Measurements from ENCODE around the gene AKAP13. TPM values are rescaled to one million over a fixed set of nuclear protein-coding genes. Genes with fewer than 3 reads are reported as not detected.

The AKAP13 gene
- total RNA-seq, 1 experiment from 2014 or later, result 49.6 TPM

DNA sequence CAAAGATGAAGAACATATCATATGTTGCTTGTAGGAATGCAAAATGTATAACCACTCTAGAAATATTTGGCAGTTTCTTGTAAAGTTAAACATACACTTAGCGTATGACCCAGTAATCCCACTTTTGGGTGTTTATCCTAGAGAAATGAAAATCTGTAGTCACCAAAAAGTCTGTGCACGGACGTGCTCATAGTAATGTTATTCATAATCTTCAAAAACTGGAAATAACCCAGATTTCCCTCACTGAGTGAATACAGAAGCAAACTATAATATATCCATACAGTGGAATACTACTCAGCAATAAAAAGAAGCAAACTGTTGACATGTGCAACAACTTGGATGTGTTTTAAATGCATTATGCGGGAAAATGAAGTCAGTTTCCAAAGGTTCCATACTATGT is 155.9 kb downstream of the AKAP13 start:
- DNase-seq, result no peak
- no peaks in the 10 kb centered on the region; the same call in none of the 2 replicates for H3K4me1 ChIP-seq
- H3K36me3 ChIP-seq (ENCODE audit: control insufficient read depth, insufficient read depth, low read length), result no peaks in the 10 kb centered on the region
- no peak overlapping the region for H3K4me3 ChIP-seq (ENCODE audit: low read depth, low read length)
- H3K9me3 Mint-ChIP-seq (ENCODE audit: unreplicated experiment), result no peaks in the 10 kb centered on the region
- CTCF ChIA-PET, result no interaction called here
- no peaks in the 10 kb centered on the region for H3K27me3 ChIP-seq (replicated peaks; ENCODE audit: control insufficient read depth, insufficient read depth, low read length)
- BruUV-seq (replicated peaks), result no TSS peak
- peaks cover 19% of the 10 kb centered on the region for H3K36me3 Mint-ChIP-seq (ENCODE audit: insufficient read depth, unreplicated experiment)
- H3K9me3 ChIP-seq, result no peaks in the 10 kb centered on the region
- H3K27ac Mint-ChIP-seq (ENCODE audit: unreplicated experiment), result no peak overlapping the region
- TF ChIP-seq, protein P1, sequence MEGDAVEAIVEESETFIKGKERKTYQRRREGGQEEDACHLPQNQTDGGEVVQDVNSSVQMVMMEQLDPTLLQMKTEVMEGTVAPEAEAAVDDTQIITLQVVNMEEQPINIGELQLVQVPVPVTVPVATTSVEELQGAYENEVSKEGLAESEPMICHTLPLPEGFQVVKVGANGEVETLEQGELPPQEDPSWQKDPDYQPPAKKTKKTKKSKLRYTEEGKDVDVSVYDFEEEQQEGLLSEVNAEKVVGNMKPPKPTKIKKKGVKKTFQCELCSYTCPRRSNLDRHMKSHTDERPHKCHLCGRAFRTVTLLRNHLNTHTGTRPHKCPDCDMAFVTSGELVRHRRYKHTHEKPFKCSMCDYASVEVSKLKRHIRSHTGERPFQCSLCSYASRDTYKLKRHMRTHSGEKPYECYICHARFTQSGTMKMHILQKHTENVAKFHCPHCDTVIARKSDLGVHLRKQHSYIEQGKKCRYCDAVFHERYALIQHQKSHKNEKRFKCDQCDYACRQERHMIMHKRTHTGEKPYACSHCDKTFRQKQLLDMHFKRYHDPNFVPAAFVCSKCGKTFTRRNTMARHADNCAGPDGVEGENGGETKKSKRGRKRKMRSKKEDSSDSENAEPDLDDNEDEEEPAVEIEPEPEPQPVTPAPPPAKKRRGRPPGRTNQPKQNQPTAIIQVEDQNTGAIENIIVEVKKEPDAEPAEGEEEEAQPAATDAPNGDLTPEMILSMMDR (IDR thresholded peaks at IDR 0.05; ENCODE audit: insufficient read depth in 1 of 2, low read depth in 1 of 2, low read length in 1 of 2, severe bottlenecking in 1 of 2, unreplicated experiment in 1 of 2), result no peak
- intact Hi-C loops (cut with micrococcal nuclease; ENCODE audit: unreplicated experiment), result no loop called here
- H3K4me3 Mint-ChIP-seq (ENCODE audit: unreplicated experiment), result no peak overlapping the region
- peaks cover 7% of the 10 kb centered on the region for H3K4me1 Mint-ChIP-seq (ENCODE audit: low read depth, unreplicated experiment)
- POLR2A ChIA-PET, result no interaction called here
- no peaks in the 10 kb centered on the region for H3K27me3 Mint-ChIP-seq (ENCODE audit: insufficient read depth, unreplicated experiment)

GRCh38 chr15:85539491-85539890 is 159.1 kb downstream of the AKAP13 start:
- Histone ChIP-seq H3K9me3 (no peaks in the 10 kb centered on the region), H3K4me1 (no peaks in the 10 kb centered on the region; the same call in none of the 2 replicates), H3K4me3 (ENCODE audit: low read depth, low read length) (no peak overlapping the region), H3K27me3 (replicated peaks; ENCODE audit: control insufficient read depth, insufficient read depth, low read length) (no peaks in the 10 kb centered on the region), H3K36me3 (ENCODE audit: control insufficient read depth, insufficient read depth, low read length) (no peaks in the 10 kb centered on the region)
- DNase-seq, result no peak
- intact Hi-C loops (cut with micrococcal nuclease; ENCODE audit: unreplicated experiment), result no loop called here
- BruUV-seq (replicated peaks), result no TSS peak
- Mint-ChIP-seq H3K27me3 (ENCODE audit: insufficient read depth, unreplicated experiment) (no peaks in the 10 kb centered on the region), H3K36me3 (ENCODE audit: insufficient read depth, unreplicated experiment) (peaks cover 9% of the 10 kb centered on the region), H3K4me3 (ENCODE audit: unreplicated experiment) (no peak overlapping the region), H3K9me3 (ENCODE audit: unreplicated experiment) (no peaks in the 10 kb centered on the region), H3K27ac (ENCODE audit: unreplicated experiment) (no peak overlapping the region), H3K4me1 (ENCODE audit: low read depth, unreplicated experiment) (peaks cover 26% of the 10 kb centered on the region)
- CTCF ChIA-PET, result no interaction called here
- TF ChIP-seq, protein P1 (IDR thresholded peaks at IDR 0.05; ENCODE audit: insufficient read depth in 1 of 2, low read depth in 1 of 2, low read length in 1 of 2, severe bottlenecking in 1 of 2, unreplicated experiment in 1 of 2), result no peak
- POLR2A ChIA-PET, result no interaction called here

DNA sequence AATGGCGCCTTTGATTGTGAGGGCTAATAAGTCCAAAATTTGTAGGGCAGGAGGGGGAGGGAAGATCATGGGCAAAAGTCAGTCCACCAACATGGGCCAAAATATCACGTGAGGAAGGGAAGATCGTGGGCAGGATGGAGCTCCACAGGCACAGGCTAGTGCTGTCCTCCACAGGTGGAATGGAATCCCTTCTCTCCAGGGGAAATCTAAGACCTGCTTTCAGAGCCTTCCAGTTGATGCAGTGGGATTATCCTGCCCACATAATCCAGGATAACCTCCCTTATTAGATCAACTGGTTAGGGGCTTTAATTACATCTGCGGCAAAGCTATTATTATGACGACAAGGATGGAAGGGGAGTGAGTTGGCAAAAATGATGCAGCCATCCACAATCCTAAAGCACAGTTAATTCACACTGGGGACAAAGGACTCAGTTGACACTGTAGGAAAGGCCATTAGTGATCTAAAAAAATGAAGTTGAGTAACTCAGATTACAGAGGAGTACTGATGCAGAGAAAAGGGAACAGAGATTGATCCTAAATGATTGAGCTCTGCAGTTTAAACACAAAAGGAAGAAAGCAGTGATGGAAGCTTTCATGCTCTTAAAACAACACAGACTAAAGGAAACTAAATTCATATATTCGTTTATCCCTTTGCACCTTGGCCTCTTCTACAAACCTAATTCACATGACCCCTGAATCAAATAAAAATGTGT is 159.8 kb downstream of the AKAP13 start:
- Histone ChIP-seq H3K27me3 (replicated peaks; ENCODE audit: control insufficient read depth, insufficient read depth, low read length) (no peaks in the 10 kb centered on the region), H3K9me3 (no peaks in the 10 kb centered on the region), H3K4me3 (ENCODE audit: low read depth, low read length) (no peak overlapping the region), H3K36me3 (ENCODE audit: control insufficient read depth, insufficient read depth, low read length) (peaks cover 1% of the 10 kb centered on the region; the same call in 1 of the 2 replicates), H3K4me1 (no peaks in the 10 kb centered on the region; the same call in none of the 2 replicates)
- Mint-ChIP-seq H3K27ac (ENCODE audit: unreplicated experiment) (no peak overlapping the region), H3K9me3 (ENCODE audit: unreplicated experiment) (no peaks in the 10 kb centered on the region), H3K4me1 (ENCODE audit: low read depth, unreplicated experiment) (peaks cover 26% of the 10 kb centered on the region), H3K27me3 (ENCODE audit: insufficient read depth, unreplicated experiment) (no peaks in the 10 kb centered on the region), H3K36me3 (ENCODE audit: insufficient read depth, unreplicated experiment) (peaks cover 9% of the 10 kb centered on the region), H3K4me3 (ENCODE audit: unreplicated experiment) (no peak overlapping the region)
- no peak for DNase-seq
- CTCF ChIA-PET, result no interaction called here
- POLR2A ChIA-PET, result no interaction called here
- TF ChIP-seq, protein P1 (IDR thresholded peaks at IDR 0.05; ENCODE audit: insufficient read depth in 1 of 2, low read depth in 1 of 2, low read length in 1 of 2, severe bottlenecking in 1 of 2, unreplicated experiment in 1 of 2), result no peak
- BruUV-seq (replicated peaks), result no TSS peak
- intact Hi-C loops (cut with micrococcal nuclease; ENCODE audit: unreplicated experiment), result no loop called here
